GM18517 (cell line): Measurements from ENCODE around the gene PITX1.
"Not testable (repeated sequence)": the region's sequence is repeated elsewhere in the genome, so short reads cannot be mapped to it uniquely, and the experiment has no call there.

Experiments used
- ATAC-seq: cut with Tn5 transposase; IDR thresholded peaks from one replicate; pipeline ENCODE4 v1.9.1; 2021; ENCODE audit warnings: mild to moderate bottlenecking, moderate library complexity; ENCODE audit not compliant: unreplicated experiment

Gene PITX1

GRCh38 chr5:135011355-135012032 lies 22.5 kb downstream of the PITX1 start:
- ATAC-seq, result no peak

GRCh38 chr5:135010502-135011354 lies 23.3 kb downstream of the PITX1 start:
- no peak for ATAC-seq

GRCh38 chr5:135009736-135010501 lies 24.1 kb downstream of the PITX1 start:
- ATAC-seq, result no peak

- no peak for ATAC-seq
Observed at GRCh38 chr5:135008981-135009735, 24.9 kb downstream of the PITX1 start.

GRCh38 chr5:135008556-135008955 lies 25.5 kb downstream of the PITX1 start:
- ATAC-seq, result no peak

- no peak for ATAC-seq
Observed at GRCh38 chr5:135007749-135008363, 26.2 kb downstream of the PITX1 start.

GRCh38 chr5:135007305-135007704 lies 26.7 kb downstream of the PITX1 start:
- no peak for ATAC-seq

GRCh38 chr5:135005076-135005475 lies 29.0 kb downstream of the PITX1 start:
- no peak for ATAC-seq

- ATAC-seq, result no peak
Observed at GRCh38 chr5:135004376-135004775, 29.7 kb downstream of the PITX1 start.

- ATAC-seq, result not testable (repeated sequence)
Observed at GRCh38 chr5:134998068-134998467, 36.0 kb downstream of the PITX1 start.

GRCh38 chr5:134997015-134997414 lies 37.0 kb downstream of the PITX1 start:
- ATAC-seq, result no peak

GRCh38 chr5:134995850-134996402 lies 38.1 kb downstream of the PITX1 start:
- ATAC-seq, result no peak

GRCh38 chr5:134994560-134995156 lies 39.4 kb downstream of the PITX1 start:
- no peak for ATAC-seq

GRCh38 chr5:134993161-134993560 lies 40.9 kb downstream of the PITX1 start:
- no peak for ATAC-seq

GRCh38 chr5:134992148-134992547 lies 41.9 kb downstream of the PITX1 start:
- ATAC-seq, result no peak

GRCh38 chr5:134990183-134990582 lies 43.8 kb downstream of the PITX1 start:
- ATAC-seq, result not testable (repeated sequence)

GRCh38 chr5:134989266-134989830 lies 44.7 kb downstream of the PITX1 start:
- no peak for ATAC-seq

- no peak for ATAC-seq
Observed at GRCh38 chr5:134982230-134982629, 51.8 kb downstream of the PITX1 start.

- no peak for ATAC-seq
Observed at GRCh38 chr5:134979416-134979815, 54.6 kb downstream of the PITX1 start.
